Fibroblast of lung (primary cell): ENCODE data around the gene ABCC5. TPM values are rescaled to one million over a fixed set of nuclear protein-coding genes. Genes with fewer than 3 reads are reported as not detected.

ENCODE experiments used
- DNase-seq, 2 donors: peaks; one replicate each; pipeline versions ENCODE4 v3.0.0 to v3.0.0-alpha.2; 2010; ENCODE audit warnings: low read depth in 2 of 2
- H2AFZ ChIP-seq: 2 replicates; pipeline ENCODE4 v1.5.1; 2012; ENCODE audit warnings: low read length, control low read depth, inconsistent platforms
- H3K27ac ChIP-seq: 2 replicates; pipeline ENCODE4 v1.5.1; 2011; ENCODE audit warnings: low read length, control low read depth; ENCODE audit not compliant: insufficient read depth
- H3K27me3 ChIP-seq: 2 replicates; pipeline ENCODE4 v1.5.1; 2011; ENCODE audit warnings: mild to moderate bottlenecking, low read length; ENCODE audit not compliant: control insufficient read depth, insufficient read depth
- H3K36me3 ChIP-seq: 2 replicates; pipeline ENCODE4 v1.5.1; 2011; ENCODE audit warnings: low read length; ENCODE audit not compliant: control insufficient read depth, insufficient read depth
- H3K4me1 ChIP-seq: 2 replicates; pipeline ENCODE4 v1.5.1; 2011; ENCODE audit warnings: low read length; ENCODE audit not compliant: control insufficient read depth, insufficient read depth; ENCODE audit errors: extremely low read depth
- H3K4me2 ChIP-seq: 2 replicates; pipeline ENCODE4 v1.5.1; 2011; ENCODE audit warnings: low read length, control low read depth; ENCODE audit not compliant: insufficient read depth; ENCODE audit errors: extremely low read depth
- H3K4me3 ChIP-seq, 4 experiments: fragments of 200-600 bp in 1 of 4; sonication (generic) in 1 of 4; replicated peaks in 1 of 4; 2 replicates each; pipeline ENCODE4 v1.5.1; 2011 to 2016; ENCODE audit warnings: low read length in 4 of 4, low read depth in 3 of 4, mild to moderate bottlenecking in 3 of 4, control low read depth in 2 of 4, inconsistent platforms in 1 of 4, mixed read lengths in 1 of 4; ENCODE audit not compliant: insufficient read depth in 1 of 4; ENCODE audit errors: control extremely low read depth in 1 of 4
- H3K79me2 ChIP-seq: 2 replicates; pipeline ENCODE4 v1.5.1; 2012; ENCODE audit warnings: mild to moderate bottlenecking, low read length, inconsistent platforms; ENCODE audit not compliant: control insufficient read depth, insufficient read depth
- H3K9ac ChIP-seq: 2 replicates; pipeline ENCODE4 v1.5.1; 2011; ENCODE audit warnings: mild to moderate bottlenecking, low read length, control low read depth; ENCODE audit not compliant: insufficient read depth
- H3K9me3 ChIP-seq: 2 replicates; pipeline ENCODE4 v1.5.1; 2012; ENCODE audit warnings: low read depth, low read length; ENCODE audit not compliant: control insufficient read depth, insufficient read depth
- H4K20me1 ChIP-seq: 2 replicates; pipeline ENCODE4 v1.5.1; 2011; ENCODE audit warnings: low read length; ENCODE audit not compliant: control insufficient read depth, insufficient read depth; ENCODE audit errors: extremely low read depth
- EZH2 ChIP-seq: IDR thresholded peaks from 2 replicates; pipeline ENCODE4 v1.5.1; 2012; ENCODE audit warnings: low read length, control low read depth, mild to moderate bottlenecking; ENCODE audit errors: missing control alignments
- polyA plus RNA-seq, 2 donors: library from polyadenylated mRNA; depleted of rRNA in 1 of 2; stranded (reverse) in 1 of 2; unstranded in 1 of 2; fragments of >200 nt; gene quantifications; 2 replicates each; pipeline ENCODE4 v1.2.1, GENCODE V29; 2011 to 2012; ENCODE audit warnings: missing spikeins in 1 of 2
- total RNA-seq: library from RNA; depleted of rRNA; stranded (reverse); fragments of >200 nt; gene quantifications from 2 replicates; pipeline ENCODE4 v1.2.1, GENCODE V29; 2014
- TF ChIP-seq, protein P1 (sequence below), 2 donors: IDR thresholded peaks in 1 of 2; conservative IDR thresholded peaks in 1 of 2; 1 replicate in 1 of 2; 2 replicates in 1 of 2; pipeline ENCODE4 v1.5.1; 2011 to 2012; ENCODE audit warnings: low read length in 2 of 2, control low read depth in 1 of 2, inconsistent platforms in 1 of 2, low read depth in 1 of 2, mild to moderate bottlenecking in 1 of 2

ABCC5 gene
- total and polyA plus RNA-seq, 2 donors (not counting 1 experiment from before 2014, with no cell fraction given) = 13.2 to 18.8 TPM

DNA sequence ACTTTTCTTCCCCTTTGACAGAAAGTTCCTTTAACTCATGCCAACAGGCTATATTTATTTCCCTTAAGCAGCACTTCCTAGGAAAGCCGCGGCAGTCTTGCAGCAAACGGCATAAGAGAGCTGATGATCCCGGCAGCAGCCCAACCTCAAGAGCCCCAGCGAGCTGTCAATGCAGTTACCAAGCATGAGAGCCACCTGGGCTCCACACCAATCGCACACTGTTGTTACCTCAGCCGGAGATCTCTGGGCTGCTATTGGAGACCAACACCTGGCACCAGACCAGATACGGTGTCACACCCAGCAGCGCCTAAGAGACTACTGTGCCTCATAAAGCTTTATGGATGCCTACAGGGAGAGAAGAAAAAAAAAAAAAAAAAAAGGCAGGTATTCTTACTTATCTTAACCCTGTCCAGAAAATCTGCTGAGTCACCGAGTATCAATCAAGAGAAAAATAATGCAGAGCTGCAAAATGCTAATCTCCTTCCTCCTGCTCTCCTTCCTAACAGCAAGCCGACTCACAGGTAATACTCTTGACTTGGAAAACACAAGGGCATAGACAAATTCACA is 11.7 kb downstream of the ABCC5 start:
- Histone ChIP-seq H3K9ac (no peak overlapping the region), H3K27ac (no peak overlapping the region), H3K79me2 (peaks cover 2% of the 10 kb centered on the region), H3K36me3 (no peaks in the 10 kb centered on the region), H3K4me1 (peaks cover 3% of the 10 kb centered on the region), H3K4me3 (no peak overlapping the region), H3K27me3 (no peaks in the 10 kb centered on the region), H3K9me3 (no peaks in the 10 kb centered on the region), H2AFZ (no peak overlapping the region), H3K4me2 (no peak overlapping the region), H4K20me1 (no peaks in the 10 kb centered on the region)
- no peak for TF ChIP-seq EZH2
- TF ChIP-seq, protein P1, sequence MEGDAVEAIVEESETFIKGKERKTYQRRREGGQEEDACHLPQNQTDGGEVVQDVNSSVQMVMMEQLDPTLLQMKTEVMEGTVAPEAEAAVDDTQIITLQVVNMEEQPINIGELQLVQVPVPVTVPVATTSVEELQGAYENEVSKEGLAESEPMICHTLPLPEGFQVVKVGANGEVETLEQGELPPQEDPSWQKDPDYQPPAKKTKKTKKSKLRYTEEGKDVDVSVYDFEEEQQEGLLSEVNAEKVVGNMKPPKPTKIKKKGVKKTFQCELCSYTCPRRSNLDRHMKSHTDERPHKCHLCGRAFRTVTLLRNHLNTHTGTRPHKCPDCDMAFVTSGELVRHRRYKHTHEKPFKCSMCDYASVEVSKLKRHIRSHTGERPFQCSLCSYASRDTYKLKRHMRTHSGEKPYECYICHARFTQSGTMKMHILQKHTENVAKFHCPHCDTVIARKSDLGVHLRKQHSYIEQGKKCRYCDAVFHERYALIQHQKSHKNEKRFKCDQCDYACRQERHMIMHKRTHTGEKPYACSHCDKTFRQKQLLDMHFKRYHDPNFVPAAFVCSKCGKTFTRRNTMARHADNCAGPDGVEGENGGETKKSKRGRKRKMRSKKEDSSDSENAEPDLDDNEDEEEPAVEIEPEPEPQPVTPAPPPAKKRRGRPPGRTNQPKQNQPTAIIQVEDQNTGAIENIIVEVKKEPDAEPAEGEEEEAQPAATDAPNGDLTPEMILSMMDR (conservative IDR thresholded peaks at IDR 0.05 in 1 of 2, IDR thresholded peaks at IDR 0.05 in 1 of 2; ENCODE audit: low read depth in 1 of 2, low read length in 2 of 2) = no peak
- peak; percentile 35 to 64 for DNase-seq

GRCh38 chr3:184004476-184004875 is 13.2 kb downstream of the ABCC5 start:
- no peak overlapping the region for H3K4me3 ChIP-seq
- no peak overlapping the region for H3K4me2 ChIP-seq
- no peak for DNase-seq
- TF ChIP-seq EZH2 = no peak
- TF ChIP-seq, protein P1 (conservative IDR thresholded peaks at IDR 0.05 in 1 of 2, IDR thresholded peaks at IDR 0.05 in 1 of 2; ENCODE audit: low read depth in 1 of 2, low read length in 2 of 2) = no peak
- H2AFZ ChIP-seq = no peak overlapping the region
- no peaks in the 10 kb centered on the region for H3K36me3 ChIP-seq
- H3K9ac ChIP-seq = no peak overlapping the region
- H3K9me3 ChIP-seq = no peaks in the 10 kb centered on the region
- H3K79me2 ChIP-seq = peaks cover 2% of the 10 kb centered on the region
- no peaks in the 10 kb centered on the region for H3K27me3 ChIP-seq
- H3K4me1 ChIP-seq = peaks cover 3% of the 10 kb centered on the region
- H4K20me1 ChIP-seq = no peaks in the 10 kb centered on the region
- H3K27ac ChIP-seq = no peak overlapping the region

DNA sequence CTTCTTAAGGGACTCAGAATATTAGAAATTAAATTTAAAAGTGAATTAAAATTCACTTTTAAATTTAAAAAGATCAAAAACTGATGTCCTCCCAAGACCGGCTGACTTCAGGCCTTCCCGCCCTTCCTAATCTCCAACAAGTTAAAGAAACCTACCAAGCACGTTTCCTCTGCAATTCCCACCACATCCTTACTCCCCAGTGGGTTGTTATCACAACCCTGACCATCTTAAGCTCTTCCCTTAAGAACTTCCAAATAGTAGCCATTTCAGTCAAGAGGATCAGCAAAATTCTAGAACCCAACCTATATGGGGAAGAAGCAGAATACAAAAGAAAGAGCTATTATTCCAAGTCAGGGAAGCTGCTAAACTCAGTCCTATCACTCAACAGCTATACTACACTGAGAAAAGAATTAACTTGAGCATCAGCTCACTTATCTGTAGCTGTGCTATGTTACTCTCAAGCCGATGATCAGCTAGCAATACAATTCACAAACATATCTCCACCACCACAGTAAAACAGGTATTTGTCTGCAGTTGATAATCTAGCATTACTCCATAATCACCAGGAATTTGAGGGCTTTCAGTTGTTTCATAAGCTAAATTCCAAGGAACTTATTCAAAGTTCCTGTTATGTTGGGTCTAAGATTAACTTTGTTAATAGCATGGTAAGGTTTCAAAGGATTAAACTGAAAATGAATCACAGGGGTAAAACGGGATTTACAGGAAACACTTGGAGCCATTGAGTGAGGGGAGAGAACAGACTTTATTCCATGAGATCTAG is 14.3 kb downstream of the ABCC5 start:
- TF ChIP-seq, protein P1 (conservative IDR thresholded peaks at IDR 0.05 in 1 of 2, IDR thresholded peaks at IDR 0.05 in 1 of 2; ENCODE audit: low read depth in 1 of 2, low read length in 2 of 2) = no peak
- TF ChIP-seq EZH2 = no peak
- H3K4me1 ChIP-seq = peaks cover 5% of the 10 kb centered on the region
- no peaks in the 10 kb centered on the region for H3K9me3 ChIP-seq
- H3K36me3 ChIP-seq = no peaks in the 10 kb centered on the region
- H3K79me2 ChIP-seq = peaks cover 2% of the 10 kb centered on the region
- no peak overlapping the region for H2AFZ ChIP-seq
- DNase-seq = peak; percentile 10 to 92
- no peaks in the 10 kb centered on the region for H3K27me3 ChIP-seq
- no peak overlapping the region for H3K9ac ChIP-seq
- peak overlapping the region; percentile 32 for H3K4me2 ChIP-seq
- peak overlapping the region; percentile 53 for H3K27ac ChIP-seq
- H4K20me1 ChIP-seq = no peaks in the 10 kb centered on the region
- H3K4me3 ChIP-seq = no peak overlapping the region
